HG03442 (cell line): ENCODE measurements around the gene S100A6.

Source experiments
- ATAC-seq: cut with Tn5 transposase; IDR thresholded peaks from one replicate; pipeline ENCODE4 v1.9.1; 2021; ENCODE audit warnings: mild to moderate bottlenecking, moderate library complexity; ENCODE audit not compliant: unreplicated experiment

Gene S100A6

DNA sequence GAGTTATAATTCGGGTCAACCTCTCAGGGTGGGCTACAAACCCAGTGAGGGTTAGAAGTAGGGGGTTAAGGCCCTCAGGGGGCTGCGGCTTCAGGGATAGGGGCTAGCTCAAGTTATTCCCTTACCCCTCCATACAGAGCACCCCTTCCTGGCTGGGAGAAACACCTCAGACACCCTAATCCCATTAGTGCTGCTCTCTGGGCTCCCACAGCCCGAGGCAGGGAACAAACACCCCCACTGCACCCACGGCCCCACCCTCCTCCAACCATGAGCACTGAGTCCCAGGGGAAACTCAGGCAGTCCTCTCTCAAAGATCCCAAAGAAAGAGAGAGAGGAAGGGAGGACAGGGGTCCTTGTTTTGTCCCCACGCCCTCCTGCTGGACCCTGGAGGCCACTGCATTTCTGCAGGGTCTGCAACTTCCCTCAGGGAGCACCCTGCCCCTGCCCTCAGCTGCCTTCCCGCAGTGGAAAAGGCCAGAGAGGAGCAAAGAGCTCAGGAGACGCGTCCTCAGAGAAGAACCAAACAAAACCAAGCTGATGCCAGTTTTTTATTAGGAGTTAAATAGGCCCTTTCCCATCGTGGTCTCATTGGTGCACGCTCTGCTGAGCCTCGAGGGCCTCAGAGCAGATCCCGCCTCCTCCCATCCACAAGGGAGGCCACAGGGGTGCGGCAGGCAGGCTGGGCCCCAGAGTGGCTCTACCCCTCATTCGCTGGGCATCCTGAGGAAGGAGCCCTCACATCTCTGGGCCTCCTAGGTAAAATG is 11.2 kb upstream of the S100A6 start:
- no peak for ATAC-seq

DNA sequence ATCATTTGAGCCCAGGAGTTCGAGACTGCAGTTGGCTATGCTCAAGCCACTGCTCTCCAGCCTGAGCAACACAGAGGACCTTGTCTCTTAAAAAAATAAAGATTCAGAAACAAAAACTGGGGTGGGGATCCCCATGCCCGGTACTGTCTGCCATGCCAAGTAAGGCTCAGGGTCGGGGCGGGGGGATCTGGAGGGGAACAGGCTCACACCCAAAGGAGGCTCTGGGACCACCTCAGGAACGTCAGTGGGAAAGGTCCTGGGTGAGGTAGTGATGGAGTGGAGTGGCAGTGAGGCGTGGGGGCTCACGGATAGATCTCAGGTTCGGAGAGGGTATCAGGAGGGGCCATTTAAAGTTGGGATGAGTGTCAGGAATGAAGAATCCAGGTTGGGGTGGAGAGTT is 10.6 kb upstream of the S100A6 start:
- no peak for ATAC-seq

DNA sequence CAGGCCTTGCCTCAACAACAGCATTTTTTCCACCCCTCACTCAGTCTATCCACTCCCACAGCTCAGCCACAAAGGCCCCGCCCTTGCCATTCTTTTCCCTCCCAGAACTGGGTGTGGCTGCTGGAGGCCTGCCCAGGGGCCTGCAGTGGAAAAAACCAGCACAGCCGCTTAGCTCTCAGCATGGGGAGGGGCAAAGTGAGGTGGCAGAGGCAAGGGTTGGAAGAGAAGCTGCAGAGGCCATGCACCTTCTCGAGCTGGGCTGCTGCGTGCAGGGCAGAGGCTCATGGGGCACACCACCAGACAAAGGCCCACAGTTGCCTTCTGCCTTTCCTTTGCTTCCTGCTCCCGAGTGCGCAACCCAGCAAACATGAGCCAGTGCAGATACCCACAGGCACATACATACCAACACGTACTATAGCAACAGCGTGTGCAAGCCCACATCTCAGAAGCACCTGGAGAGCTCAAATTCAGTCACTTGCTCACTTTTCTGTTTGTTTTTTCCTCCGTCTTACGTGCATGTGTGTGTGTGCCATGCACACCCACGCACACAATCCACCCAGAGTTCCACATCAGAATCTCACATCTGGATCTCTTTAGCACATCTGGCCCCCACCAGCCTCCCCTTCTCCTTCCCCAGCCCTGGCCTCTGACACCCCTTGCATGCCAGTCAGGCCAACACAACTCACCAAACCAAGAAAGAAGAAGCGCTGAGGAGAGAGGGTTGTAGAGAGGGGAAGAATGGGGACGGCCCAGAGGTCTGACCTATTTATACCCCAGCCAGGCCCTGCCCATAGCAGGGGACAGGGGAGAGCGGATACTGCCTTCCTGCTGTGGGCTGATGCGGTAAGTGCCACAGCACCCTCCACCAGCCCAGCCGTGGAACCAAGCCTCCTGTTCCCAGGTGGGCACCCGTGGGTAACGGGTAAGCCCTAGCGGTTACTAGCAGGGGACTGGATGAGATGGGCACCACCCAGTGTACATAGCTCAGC is 9.6 kb upstream of the S100A6 start, which contains the start of gene S100A4:
S100A4 (minus strand) TSS at position 740 of the 989 bp plus-strand sequence. CDS start 1,012 bp downstream, outside the sequence.
- peak; percentile 73 for ATAC-seq

DNA sequence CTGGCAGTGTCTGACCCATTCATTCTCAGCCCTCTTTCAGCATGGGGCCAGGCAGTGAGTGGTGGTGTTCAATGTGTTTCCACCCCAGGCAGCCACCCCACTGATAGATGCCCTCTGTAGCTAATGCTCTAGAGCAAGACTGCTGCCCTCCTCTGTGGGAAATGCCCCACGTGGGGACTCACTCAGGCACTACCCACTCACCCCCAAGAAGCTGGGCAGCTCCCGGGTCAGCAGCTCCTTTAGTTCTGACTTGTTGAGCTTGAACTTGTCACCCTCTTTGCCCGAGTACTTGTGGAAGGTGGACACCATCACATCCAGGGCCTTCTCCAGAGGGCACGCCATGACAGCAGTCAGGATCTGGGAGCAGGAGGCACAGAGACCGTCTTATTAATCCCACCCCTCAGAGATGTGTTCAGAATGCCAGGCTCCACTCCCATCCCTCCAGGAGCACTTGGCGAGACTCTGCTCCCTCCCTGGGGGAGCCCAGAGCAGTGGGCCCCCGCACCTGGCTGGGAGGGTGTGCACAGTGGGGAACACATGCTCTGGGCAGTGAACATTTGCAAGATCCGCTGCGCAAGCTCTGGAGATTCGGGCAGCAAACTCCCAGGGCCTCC is 8.8 kb upstream of the S100A6 start:
- no peak for ATAC-seq

DNA sequence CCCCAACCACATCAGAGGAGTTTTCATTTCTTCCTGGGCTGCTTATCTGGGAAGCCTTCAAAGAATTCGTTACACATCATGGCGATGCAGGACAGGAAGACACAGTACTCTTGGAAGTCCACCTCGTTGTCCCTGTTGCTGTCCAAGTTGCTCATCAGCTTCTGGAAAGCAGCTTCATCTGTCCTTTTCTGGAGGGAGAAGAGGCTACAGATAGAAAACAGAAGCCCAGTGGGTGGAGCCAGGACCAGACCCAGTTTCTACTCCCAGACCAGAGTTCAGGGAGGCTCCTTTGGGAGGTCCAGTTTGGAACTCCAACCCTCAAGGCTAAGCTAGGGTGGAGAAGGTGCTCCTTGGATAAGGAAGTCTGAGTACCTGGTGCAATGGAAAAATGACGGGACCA is 7.9 kb upstream of the S100A6 start:
- no peak for ATAC-seq

DNA sequence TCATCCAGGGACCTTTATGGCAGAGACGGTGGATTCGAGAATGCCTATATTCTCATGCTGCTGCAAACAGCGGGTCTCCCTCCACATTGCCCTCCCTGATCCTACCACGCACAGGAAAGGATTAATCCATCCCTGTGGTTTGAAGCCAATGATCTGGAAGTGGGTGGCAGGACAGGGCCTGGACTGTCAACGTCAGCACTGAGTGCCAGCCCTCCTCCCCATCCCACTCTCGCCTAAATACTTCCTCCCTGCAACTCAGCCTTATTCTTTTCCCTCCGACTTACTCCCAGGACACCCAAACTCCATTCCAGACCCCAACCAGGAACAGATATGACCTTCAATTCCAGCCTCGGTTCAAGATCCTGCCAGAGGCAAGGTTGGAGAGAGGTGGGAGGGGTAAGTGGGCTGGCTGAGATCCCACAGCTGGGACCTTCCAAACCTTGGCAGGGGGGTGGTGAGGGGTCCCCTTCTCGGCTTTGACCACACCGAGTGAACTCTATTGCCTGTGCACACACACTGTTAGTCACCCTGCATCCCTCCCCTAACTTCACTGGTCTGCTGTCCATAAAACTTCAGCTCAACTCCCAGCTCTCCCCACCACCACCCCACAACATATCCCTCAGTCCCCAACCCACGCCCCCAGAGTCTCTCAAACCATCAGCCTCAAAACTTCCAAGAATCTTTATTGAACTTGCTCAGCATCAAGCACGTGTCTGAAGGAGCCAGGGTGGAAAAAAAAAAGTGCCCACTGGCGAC is 7.3 kb upstream of the S100A6 start:
- ATAC-seq: no peak

DNA sequence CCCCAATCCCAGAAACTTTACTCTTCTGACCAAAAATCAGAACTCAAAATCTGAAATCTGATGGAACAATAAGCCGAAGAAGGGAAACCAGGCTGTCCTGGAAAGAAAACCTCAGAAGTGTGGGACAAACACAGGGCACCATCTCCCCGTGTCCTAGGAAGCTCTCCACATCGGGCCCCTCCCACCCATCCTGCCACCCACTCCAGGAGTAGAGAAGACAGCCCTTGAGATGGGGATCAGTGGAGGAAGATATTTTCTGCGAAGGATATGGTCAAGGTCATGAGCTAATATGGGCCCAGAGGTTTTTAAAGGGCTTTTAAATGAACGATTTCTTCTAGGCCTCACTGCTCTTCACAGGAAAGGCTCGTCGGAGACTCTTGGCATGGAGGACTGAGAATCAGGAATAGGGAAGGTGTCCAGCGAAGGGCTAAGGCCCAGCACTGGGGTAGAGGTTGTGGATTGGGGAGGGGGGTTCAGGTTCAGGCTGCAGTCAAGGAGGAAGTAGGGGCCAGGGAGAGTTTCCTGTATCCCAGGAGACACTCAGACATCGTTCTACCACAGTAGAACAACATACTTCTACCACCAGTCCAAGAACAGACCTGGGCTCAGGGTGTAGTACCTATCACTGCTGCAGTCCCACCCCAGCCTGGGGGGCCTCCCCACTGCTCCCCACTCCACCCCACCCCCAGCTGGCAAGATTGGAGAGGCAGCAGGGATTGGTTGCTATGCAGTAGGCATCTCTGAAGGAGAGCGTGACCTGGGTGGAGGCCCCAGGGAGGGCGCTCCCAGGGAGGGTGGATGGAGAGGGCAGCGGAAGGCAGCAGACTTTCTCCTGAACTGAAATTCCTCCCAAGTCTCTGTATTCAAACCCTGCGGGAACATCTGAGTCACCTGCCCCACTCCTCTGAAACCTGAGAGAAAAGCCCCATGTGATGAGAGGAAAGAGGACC is 6.1 kb upstream of the S100A6 start:
- no peak for ATAC-seq

DNA sequence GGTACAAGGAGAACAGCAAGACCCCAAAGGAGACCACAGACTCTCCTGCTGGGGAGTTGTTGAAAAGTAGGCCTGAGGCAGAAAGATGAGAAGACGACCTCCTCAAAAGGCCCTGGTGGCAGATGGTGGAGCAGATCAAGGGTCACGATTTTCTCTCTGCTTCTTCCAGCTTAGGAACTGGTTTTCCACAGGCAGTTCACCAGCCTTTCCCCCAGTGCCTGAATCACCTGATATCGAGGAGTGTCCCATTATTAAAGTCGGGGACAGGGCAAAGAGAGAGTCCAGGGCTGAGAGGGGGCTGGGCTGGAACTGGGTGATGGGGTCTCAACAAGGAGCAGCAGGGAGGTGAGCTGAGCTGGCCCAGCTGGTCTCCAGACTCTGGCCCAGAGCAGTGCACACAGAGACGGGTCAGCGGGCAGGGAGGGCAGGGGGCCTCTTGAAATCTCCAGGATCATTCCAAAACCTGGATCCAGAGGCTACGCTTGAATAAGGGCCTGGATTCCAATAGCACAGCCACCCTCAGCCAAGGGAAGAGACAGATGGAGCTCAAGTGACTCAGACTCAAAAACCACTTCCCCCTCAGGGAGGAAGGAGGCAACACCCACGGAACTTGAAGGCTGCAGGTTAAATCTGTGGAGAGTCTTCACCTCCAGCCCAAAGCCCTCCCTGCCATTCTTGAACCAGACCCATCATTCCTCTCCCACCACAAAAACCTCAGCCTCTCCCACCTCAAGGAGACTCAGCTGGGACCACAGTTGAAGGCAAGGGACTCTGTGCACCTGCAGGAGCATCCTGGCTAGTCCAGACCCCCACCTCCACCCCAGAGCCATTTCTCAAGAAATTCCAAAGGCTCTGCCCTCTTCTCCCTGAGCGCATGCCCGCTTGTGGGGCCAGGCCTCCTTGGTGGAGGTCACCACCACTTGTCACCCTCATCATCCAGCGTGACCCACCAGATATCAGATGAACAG is 4.9 kb upstream of the S100A6 start, which contains the start of gene S100A5:
S100A5 (minus strand) TSS at position 541 of the 968 bp plus-strand sequence. CDS start 743 bp downstream, outside the sequence.
- ATAC-seq: no peak

DNA sequence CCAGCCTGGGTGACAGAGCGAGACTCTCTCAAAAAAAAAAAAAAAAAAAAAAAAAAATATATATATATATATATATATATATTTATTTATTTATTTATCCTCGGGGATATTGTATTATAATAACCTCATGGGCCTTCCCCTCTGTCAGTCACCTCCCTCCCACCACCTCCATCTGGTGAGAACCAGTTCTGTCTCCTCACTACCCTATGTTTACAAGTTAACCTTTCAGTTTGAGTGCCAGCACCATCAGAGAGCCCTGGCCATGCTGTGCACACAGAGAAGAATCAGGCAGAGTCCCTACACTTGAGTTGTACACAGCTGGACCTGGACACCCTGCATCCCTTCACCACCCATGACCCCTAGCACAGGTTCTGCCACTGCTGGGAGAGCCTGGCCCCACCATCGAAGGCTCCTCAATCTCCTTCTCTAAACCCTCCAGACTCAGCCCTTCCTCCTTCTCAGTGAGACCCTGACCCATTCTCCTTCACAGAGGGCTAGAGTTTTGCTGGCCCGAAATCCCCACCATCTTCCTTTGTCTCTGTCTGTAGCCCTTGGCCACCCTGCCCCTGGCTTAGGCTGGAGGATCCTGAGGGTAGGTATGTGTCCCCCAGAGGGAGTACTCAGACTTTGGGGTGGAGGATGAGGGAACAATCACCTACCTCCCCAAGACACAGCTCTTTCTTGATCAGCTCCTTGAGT is 3.8 kb upstream of the S100A6 start:
- ATAC-seq: no peak

DNA sequence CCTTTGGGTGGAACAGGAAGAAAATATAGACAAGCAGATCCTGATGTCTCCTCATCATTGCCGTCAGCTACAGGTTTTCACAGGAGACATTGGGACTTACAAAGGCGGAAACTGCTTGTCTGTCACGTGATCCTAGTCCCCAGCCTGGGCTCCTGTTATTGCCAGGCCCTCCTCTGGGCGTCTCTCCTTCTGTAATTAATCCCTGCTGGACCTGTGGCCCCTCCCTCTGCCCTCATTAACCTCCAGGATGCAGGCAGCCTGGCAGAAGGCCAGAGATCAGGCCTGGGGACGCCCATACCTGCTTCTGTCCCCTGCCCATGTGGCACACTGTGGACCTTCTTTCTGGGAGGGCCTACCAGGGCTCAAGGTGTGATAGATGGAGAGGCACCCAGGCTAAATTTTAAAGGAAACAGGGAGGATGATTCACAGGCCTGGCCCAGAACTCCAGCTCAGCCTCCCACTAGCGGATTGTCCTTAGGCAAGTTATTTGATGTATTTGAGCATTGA is 2.6 kb upstream of the S100A6 start:
- ATAC-seq: no peak

DNA sequence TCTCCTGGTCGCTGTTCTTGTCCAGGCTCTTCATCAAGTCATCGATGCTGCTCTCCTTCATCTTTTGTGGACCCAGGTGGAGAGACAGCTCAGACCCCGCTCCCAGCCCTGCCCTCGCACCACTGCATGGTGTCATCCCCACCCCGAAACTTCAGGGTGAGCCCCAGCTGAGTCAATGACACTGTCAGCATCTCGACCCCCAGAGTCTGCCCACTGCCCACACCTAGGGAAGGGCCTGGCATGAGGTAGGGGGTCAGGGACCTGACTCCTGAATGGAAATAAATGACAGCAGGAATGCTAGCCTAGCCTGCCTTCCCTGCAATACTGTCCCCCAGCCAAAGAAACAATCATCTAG is 1.6 kb upstream of the S100A6 start:
- no peak for ATAC-seq

DNA sequence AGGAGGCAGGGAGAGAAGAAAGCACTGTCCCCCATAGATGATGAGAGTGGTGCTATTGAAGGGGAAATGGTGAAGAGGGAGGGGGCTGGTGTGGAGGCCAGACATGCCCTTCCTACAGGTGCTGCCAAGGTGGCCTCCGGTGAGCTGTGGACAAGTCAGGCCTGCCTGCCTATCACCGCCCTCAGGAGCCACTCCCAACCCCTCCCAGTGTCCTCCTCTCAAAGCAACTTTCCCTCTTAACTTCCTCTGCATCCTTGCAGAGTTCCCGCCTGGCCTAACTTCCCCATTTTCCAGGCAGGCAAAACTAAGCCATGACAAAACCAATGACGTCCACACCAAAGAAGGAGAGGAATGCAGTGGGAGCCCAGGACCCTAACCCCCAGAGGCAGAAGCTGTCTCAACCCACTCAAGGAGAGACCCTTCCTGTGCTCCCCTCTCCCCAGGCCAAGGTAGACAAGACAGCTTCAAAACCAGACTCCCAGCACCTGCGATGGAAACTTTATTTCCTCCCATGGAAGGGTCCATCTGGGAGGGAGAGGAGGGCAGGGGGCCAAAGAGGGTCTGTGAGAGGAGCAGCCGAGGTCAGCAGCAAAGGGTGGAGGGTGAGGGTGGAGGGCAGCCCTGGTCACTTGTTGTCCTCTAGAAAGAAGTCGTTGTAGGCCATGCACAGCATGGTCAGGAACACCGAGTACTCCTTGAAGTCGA is 1.0 kb upstream of the S100A6 start:
- ATAC-seq: no peak

DNA sequence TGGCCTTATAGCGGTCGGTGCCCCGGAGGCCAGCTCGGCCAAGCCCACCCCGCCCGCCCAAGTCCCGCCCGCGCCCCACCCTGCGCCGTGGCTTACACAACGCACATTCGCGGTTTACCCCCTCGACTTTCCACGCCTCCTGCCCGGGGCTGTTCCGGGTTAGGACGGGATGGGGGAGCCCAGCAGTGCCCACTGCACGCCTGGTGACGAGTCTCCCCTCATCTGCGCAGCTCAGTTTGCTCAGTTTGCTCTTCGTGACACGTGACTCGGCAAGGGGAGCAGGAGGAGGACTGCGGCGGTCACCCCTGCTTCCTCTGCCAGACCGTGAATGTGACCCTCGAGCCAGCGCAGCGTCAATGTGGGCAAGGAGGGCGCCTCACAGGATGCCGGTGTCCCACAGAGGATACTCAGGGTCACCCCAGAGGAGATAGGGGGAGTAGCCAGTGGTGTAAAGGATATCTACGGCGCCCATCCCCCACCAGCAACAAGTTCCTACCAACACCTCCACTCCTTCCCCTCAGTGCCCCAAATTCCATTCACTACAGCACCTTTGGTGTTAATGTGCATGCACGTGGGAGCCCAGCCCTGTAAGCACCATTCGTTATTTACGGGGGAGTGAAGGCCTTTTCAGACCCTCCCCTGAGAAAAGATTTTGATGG is 350 bp upstream of the S100A6 start:
- ATAC-seq: no peak

DNA sequence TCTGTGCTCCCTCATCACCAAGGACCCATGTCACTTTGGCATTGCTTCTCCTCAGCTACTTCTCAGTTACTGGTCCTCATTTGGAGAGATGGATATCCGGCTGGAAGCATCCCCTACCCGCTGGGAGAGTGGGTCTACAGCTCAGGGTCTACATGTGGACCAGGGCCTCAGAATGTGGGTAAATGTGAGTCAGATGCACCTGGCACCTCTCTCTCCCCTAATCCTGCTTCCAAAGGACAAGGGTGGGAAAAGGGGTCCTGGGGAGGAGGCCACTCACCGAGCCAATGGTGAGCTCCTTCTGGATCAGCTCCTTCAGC is 908 bp downstream of the S100A6 start:
- ATAC-seq: no peak

DNA sequence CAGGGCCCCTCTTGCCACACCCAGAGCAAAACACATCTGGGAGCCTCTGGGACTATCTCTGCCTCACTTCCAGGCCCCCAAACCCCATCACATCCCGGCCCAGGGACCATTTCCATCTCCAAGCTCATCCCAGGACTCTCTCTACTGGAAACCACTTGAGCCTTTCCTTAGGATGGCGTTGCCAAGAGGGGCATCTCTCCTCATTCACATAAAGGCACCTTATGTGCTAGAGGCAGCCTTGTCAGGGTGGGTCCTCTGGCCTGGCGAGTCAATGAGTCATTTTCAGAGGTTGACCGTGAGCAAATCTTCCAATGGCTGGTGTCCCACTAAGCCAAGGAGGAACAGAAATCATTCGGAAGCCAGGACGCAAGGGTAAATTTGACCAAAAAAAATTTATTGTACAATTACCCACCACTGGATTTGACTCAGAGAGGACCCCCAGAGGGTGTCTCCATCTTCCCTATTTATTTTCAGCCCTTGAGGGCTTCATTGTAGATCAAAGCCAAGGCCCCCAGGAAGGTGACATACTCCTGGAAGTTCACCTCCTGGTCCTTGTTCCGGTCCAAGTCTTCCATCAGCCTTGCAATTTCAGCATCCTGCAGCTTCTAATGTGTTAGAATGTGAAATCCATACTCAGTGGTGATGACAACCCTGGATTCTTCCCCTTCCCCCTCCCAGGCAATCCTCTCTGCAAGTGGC is 1.4 kb downstream of the S100A6 start:
- no peak for ATAC-seq

DNA sequence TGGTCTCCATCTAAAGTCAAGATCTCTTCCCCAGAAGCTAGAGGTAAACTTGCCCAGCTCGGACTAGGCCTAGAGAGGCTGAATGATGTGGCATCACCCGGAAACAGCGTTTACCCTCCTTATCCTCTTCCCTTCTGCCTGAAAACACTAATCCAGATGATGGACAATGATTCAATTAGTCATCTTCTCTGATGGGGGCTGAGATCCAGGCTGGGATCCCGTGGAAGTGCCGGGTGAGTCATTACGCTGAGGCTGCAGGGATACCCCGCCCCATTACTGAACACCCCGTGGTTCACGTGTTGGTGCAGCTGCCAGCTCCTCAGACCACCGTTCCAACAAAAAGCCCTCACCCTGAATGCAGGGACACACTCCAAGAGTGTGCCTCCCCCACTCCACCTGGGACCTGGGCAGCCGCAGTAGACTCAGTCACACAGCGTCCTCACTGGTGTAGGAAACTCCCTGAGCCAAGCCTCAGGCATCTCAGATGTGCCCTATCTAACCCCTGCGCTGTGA is 2.0 kb downstream of the S100A6 start:
- ATAC-seq: no peak
